ENCODE results near the gene ABCA12.

GRCh38 chr2:215027779-215028178, 110.6 kb downstream of the ABCA12 start:
- no peak for TF ChIP-seq REST (IDR thresholded peaks at IDR 0.05; ENCODE audit: insufficient read depth in 1 of 2, low read depth in 2 of 2, low read length in 2 of 2)
- no peak for TF ChIP-seq POLR2AphosphoS5 (IDR thresholded peaks at IDR 0.05; ENCODE audit: low read depth, low read length)
- TF ChIP-seq TAF1 (IDR thresholded peaks at IDR 0.05; ENCODE audit: borderline replicate concordance, insufficient read depth, low read length) = no peak
- TF ChIP-seq SIN3A (IDR thresholded peaks at IDR 0.05; ENCODE audit: borderline replicate concordance, insufficient read depth, low read length) = no peak
- no peak for TF ChIP-seq FOXP2 (optimal IDR thresholded peaks at IDR 0.05; ENCODE audit: borderline replicate concordance, extremely low read depth, extremely low read length, insufficient read depth)

Measured in PFSK-1 (cell line).